Skeletal muscle satellite cell (primary cell): ENCODE measurements around the gene IMMP1L. TPM values are rescaled to one million over a fixed set of nuclear protein-coding genes. Genes with fewer than 3 reads are reported as not detected.
A peak's percentile ranks its signal among the peaks of the same experiment; 100 is the strongest.

Experiments used
- H3K27me3 ChIP-seq: 2 replicates; pipeline ENCODE4 v1.7.0; 2013; ENCODE audit warnings: low read length; ENCODE audit not compliant: control insufficient read depth, insufficient read depth
- H3K36me3 ChIP-seq: 2 replicates; pipeline ENCODE4 v1.7.0; 2013; ENCODE audit warnings: mild to moderate bottlenecking, control low read depth, low read length; ENCODE audit not compliant: insufficient read depth
- H3K4me1 ChIP-seq: 2 replicates; pipeline ENCODE4 v1.7.0; 2013; ENCODE audit warnings: low read length; ENCODE audit not compliant: control insufficient read depth, insufficient read depth
- H3K4me2 ChIP-seq: 2 replicates; pipeline ENCODE4 v1.7.0; 2013; ENCODE audit warnings: mild to moderate bottlenecking, low read length
- H3K4me3 ChIP-seq: 2 replicates; pipeline ENCODE4 v1.7.0; 2013; ENCODE audit warnings: low read length
- H3K9ac ChIP-seq: 2 replicates; pipeline ENCODE4 v1.7.0; 2013; ENCODE audit warnings: mild to moderate bottlenecking, low read depth, low read length, moderate library complexity
- H3K9me3 ChIP-seq: replicated peaks from 2 replicates; pipeline ENCODE4 v1.7.0; 2013; ENCODE audit warnings: mild to moderate bottlenecking, control low read depth, low read length
- total RNA-seq: library from RNA; depleted of rRNA; stranded (reverse); fragments of >200 nt; gene quantifications from 2 replicates; pipeline ENCODE4 v1.2.3, GENCODE V29; 2012; rRNA removed

The IMMP1L gene, protein sequence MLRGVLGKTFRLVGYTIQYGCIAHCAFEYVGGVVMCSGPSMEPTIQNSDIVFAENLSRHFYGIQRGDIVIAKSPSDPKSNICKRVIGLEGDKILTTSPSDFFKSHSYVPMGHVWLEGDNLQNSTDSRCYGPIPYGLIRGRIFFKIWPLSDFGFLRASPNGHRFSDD
- 6.1 and 20.3 TPM in 2 replicates for total RNA-seq

DNA sequence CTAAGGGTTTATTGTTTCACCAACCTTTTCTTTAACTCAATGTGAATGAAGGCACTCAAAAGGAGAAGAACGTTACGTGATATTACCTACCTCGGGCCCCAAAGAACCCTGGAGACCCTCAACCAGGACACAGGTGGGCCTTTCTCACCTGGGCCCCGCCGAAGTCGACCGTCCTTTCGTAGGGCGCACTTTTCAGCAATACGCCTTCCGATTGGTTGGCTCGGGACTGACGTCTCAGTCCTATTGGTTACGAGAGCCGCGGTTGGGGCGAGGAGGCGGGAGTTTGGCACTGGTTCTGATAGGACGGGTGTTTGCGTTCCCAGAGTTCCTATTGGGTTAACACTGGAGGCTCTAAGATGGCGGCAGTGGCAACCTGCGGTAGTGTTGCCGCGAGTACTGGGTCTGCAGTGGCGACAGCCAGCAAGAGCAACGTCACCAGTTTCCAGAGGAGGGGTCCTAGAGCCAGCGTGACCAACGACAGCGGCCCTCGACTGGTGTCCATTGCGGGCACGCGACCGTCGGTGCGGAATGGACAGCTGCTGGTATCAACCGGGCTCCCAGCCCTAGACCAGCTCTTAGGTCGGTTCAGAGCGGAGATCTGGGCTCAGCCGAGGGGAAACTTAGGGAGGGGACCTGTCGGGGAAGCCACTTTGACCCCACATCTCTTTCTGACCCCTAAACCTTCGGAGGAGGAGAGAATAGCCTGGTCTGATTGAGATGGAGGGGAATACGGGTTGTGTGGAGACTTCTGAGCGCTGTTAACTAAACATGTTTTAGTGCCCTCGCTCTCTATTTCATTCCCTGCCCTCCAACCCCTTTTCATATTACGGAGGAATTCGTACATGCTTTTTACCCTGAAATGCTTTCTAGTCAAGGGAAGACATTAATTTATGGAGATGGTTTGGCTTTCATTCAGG lies at the start of gene IMMP1L, which contains the start of gene ELP4:
TSS of gene IMMP1L (minus strand) at position 194 of the 917 bp plus-strand sequence. CDS start 46,346 bp downstream, outside the sequence.
TSS of gene ELP4 (plus strand) at position 339 of the 917 bp plus-strand sequence. CDS start at position 357, 18 bp downstream.
- Histone ChIP-seq H3K4me1 (peaks cover 12% of the 10 kb centered on the region), H3K4me3 (peak within 1 kb of the TSS; percentile 93), H3K36me3 (no peaks in the 10 kb centered on the region), H3K9ac (peak within 1 kb of the TSS; percentile 88), H3K9me3 (no peaks in the 10 kb centered on the region), H3K4me2 (peak within 1 kb of the TSS; percentile 88), H3K27me3 (no peaks in the 10 kb centered on the region)

DNA sequence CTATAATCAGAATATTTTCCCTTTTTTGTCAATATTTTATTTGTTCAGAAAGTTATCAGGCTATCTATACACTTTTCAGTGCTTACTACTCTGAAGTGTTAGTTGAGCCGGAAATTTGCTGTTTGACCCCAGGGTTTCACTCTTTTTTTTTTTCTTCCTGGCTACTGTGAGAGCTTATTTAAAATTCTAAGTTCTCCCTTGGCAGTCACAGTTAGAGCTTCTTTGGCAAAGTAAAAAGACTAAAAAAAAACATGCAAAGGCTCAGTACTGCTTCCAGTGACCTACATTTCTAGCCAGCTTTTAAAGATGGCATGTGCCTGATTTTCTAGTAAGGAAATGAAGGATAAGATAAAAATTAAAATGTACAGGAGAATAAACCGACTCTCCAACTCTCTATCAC lies 48.6 kb upstream of the IMMP1L start:
- Histone ChIP-seq H3K4me2 (no peak overlapping the region), H3K9ac (no peak overlapping the region), H3K36me3 (no peaks in the 10 kb centered on the region), H3K4me3 (no peak overlapping the region), H3K27me3 (no peaks in the 10 kb centered on the region), H3K4me1 (no peaks in the 10 kb centered on the region), H3K9me3 (no peaks in the 10 kb centered on the region)

DNA sequence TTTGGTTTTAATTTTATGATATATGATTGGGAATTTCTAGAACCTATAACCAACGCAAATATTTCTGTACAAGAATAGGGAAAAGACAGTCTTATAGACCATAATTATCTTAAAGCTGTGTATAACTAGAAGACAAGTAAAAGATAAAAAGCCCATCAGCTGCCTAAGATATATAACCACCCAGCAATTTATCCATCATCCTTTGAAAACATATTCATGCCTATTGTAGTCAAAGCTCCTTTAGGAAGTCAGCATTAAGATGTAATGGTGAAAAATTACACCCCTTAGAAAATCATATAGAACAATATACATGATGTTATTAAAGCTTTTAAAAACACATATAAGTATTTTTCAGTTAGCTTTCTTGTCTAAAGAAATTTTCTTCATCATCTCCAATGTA lies 46.5 kb upstream of the IMMP1L start:
- Histone ChIP-seq H3K4me1 (no peaks in the 10 kb centered on the region), H3K27me3 (no peaks in the 10 kb centered on the region), H3K9ac (no peak overlapping the region), H3K36me3 (no peaks in the 10 kb centered on the region), H3K4me3 (no peak overlapping the region), H3K9me3 (no peaks in the 10 kb centered on the region), H3K4me2 (no peak overlapping the region)

DNA sequence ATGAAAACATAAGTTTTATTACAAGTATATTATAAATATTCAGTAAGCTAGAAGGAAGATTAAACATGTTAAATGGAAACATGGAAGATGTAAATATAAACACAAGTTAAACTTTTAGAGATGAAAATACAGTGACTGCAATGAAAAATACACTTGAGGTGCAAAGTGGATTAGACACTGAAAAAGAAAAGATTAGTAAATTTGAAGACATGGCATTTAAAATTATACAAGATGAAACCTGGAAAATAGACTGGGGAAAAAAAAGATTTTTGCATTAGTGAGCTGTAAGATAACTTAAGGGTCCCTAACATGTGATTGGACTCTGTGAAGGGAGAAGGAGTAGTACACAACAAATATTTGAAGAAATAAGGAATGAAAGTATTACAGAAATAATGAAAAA lies 33.4 kb upstream of the IMMP1L start:
- Histone ChIP-seq H3K9ac (no peak overlapping the region), H3K27me3 (no peaks in the 10 kb centered on the region), H3K4me2 (no peak overlapping the region), H3K9me3 (no peaks in the 10 kb centered on the region), H3K4me3 (no peak overlapping the region), H3K36me3 (no peaks in the 10 kb centered on the region), H3K4me1 (no peaks in the 10 kb centered on the region)

DNA sequence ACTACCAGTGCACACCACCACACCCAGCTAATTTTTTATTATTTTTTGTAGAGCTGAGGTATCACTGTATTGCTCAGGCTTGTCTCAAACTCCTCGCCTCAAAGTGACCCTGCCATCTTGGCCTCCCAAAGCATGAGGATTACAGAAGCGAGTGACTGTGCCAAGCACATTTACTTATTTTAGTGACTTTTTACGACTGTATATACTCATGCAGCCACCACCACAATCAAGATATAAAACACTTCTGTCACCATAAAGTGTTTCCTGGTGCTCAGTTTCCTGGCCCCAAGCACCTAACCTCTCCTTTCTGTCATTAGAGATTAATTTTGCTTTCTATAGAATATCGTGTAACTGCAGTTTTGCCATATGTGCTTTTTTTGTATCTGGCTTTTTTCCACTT lies 26.1 kb upstream of the IMMP1L start:
- H3K4me1 ChIP-seq = no peaks in the 10 kb centered on the region
- no peak overlapping the region for H3K4me3 ChIP-seq
- no peak overlapping the region for H3K9ac ChIP-seq
- H3K9me3 ChIP-seq = no peaks in the 10 kb centered on the region
- H3K36me3 ChIP-seq = no peaks in the 10 kb centered on the region
- H3K27me3 ChIP-seq = no peaks in the 10 kb centered on the region
- no peak overlapping the region for H3K4me2 ChIP-seq

DNA sequence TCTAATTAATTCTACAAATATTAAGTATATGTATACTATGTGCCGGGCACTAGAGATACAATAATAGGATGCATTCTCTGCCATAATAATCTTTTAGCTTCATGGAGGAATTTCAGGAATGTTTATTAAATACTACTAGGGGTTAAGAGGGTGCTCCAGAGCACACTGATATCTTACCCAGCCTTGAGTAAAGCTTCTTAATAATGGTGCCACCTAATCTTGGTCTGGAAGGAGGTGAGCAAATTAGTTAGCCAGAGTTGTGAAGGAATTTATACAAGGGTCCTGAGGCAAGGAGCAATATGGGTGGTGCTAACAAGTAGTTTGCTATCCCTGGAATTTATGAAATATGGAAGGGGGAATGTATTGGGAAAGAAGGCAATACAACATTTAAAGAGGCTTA lies 21.9 kb upstream of the IMMP1L start:
- H3K27me3 ChIP-seq = no peaks in the 10 kb centered on the region
- H3K4me3 ChIP-seq = no peak overlapping the region
- H3K36me3 ChIP-seq = no peaks in the 10 kb centered on the region
- H3K9me3 ChIP-seq = no peaks in the 10 kb centered on the region
- no peaks in the 10 kb centered on the region for H3K4me1 ChIP-seq
- H3K9ac ChIP-seq = no peak overlapping the region
- no peak overlapping the region for H3K4me2 ChIP-seq

DNA sequence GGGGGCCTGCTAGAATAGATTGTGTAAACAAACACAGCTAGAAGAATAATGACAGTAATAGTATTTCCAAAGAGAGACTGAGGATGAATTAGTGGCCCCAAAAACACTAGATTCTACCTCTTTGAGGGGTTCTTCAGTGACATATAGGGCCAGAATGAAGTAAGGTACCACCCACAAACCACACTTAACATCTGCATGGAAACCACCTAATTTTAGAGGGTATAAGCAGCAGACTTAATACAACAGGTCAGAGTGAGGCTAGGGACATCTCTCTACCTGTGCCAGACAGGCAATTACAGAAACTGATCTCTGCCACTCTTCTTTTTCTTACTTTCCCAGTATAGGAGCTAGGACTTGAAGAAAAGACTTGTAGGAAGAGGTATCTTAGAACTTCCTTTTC lies 20.3 kb upstream of the IMMP1L start:
- no peaks in the 10 kb centered on the region for H3K4me1 ChIP-seq
- no peak overlapping the region for H3K4me3 ChIP-seq
- H3K36me3 ChIP-seq = no peaks in the 10 kb centered on the region
- H3K4me2 ChIP-seq = no peak overlapping the region
- no peak overlapping the region for H3K9ac ChIP-seq
- H3K27me3 ChIP-seq = no peaks in the 10 kb centered on the region
- no peaks in the 10 kb centered on the region for H3K9me3 ChIP-seq

DNA sequence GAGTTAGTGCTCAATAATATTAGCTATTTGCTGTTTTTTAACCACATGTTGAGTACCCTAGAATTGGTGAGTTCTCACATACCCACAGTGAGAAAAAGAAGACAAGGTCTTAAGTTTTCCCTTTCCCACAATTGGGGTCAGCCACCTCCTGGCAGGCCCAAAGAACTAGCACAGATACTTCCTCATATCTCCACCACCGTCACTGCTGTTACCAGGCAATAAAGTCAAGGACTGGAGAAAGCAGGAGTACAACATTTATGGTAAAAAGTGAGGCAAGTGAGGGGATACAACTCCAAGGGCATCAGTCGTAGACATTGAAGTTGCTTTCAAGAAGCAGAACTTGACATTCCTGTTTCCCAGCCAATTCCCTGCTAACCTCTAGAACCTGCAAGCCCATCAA lies 19.8 kb upstream of the IMMP1L start:
- Histone ChIP-seq H3K9me3 (no peaks in the 10 kb centered on the region), H3K4me2 (no peak overlapping the region), H3K4me1 (no peaks in the 10 kb centered on the region), H3K36me3 (no peaks in the 10 kb centered on the region), H3K4me3 (no peak overlapping the region), H3K9ac (no peak overlapping the region), H3K27me3 (no peaks in the 10 kb centered on the region)

DNA sequence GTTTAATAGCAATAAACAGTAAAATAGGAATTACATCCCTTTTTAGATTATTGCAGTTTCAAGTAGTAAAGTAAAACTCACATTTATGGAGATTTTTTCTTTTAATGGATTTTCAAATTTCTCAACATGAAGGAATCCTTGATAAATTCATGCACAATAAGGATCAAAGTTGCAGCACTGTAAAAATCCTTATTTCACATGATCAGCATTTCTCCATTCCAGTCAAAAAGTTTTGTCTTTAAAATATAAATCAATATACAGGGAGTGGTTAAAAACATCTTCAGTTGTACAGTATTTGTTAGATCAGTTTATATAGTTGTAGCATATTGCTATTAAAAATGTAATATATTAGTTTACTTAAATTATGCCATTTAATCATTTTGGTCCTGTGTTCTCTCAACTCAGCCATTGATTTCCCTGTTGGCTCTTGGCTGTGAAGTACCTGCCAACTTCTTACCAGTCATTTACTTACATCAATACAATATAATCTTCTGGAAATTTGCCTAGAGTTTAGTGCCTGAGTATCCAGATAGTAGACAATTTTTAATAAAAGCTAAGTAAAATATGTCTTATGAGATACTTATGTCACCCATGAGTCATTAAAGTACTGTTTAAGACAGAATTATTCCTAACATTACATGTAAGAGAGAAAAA lies 12.2 kb upstream of the IMMP1L start:
- Histone ChIP-seq H3K4me1 (no peaks in the 10 kb centered on the region), H3K9me3 (no peaks in the 10 kb centered on the region), H3K4me3 (no peak overlapping the region), H3K27me3 (no peaks in the 10 kb centered on the region), H3K4me2 (no peak overlapping the region), H3K36me3 (no peaks in the 10 kb centered on the region), H3K9ac (no peak overlapping the region)

DNA sequence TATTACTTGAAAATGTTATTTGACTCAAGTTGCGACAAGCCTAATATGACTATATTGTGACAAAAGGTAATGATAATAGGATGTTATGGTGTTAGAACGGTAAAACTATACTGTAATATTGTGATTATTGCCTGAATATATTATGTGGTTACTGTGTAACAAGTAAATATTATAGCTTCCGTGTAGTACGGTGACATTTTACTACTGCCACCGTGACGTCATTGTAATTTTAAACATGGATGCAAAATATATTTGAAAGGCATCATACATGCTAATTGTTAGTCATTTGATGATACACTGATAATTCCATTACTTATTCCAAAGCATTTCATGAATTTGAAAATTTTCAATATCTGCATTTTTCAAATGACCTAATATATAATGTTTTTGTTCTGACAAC lies 2.7 kb upstream of the IMMP1L start:
- H3K4me3 ChIP-seq = no peak overlapping the region
- H3K9ac ChIP-seq = no peak overlapping the region

DNA sequence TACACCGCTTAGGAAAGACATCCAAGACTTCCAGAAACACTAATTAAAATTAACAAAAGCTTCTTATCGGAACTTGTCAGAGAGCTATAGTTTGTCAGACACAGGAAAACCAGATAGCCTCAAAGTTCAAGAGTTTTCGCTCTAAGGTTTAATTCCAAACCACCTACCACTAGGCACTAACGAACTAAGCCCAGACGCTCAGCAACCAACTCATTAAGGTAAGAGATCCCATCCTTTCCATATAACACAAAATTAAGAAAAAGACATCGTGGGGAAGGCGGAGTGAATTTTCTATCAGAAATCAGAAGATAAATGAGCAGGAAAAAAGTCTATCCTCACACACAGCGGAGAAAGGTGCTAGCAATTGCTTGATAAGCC lies 382 bp downstream of the IMMP1L start:
- Histone ChIP-seq H3K9me3 (no peaks in the 10 kb centered on the region), H3K4me1 (peaks cover 12% of the 10 kb centered on the region), H3K9ac (peak overlapping the region; percentile 88), H3K4me2 (peak overlapping the region; percentile 88), H3K27me3 (no peaks in the 10 kb centered on the region), H3K4me3 (peak overlapping the region; percentile 93), H3K36me3 (no peaks in the 10 kb centered on the region)

More for the DNA sequence above, 2.7 kb upstream of the IMMP1L start:
- Histone ChIP-seq H3K36me3 (no peaks in the 10 kb centered on the region), H3K27me3 (no peaks in the 10 kb centered on the region), H3K4me2 (no peak overlapping the region), H3K4me1 (peaks cover 12% of the 10 kb centered on the region), H3K9me3 (no peaks in the 10 kb centered on the region)
